HG03064 (cell line): ENCODE data around the gene VGLL4.
"Not testable (repeated sequence)": the region's sequence is repeated elsewhere in the genome, so short reads cannot be mapped to it uniquely, and the experiment has no call there.

ENCODE experiments used
- ATAC-seq: cut with Tn5 transposase; IDR thresholded peaks from one replicate; pipeline ENCODE4 v1.9.1; 2021; ENCODE audit warnings: low read depth; ENCODE audit not compliant: unreplicated experiment

The VGLL4 gene

GRCh38 chr3:11538581-11538980, 105.1 kb downstream of the VGLL4 start:
- ATAC-seq, result no peak

GRCh38 chr3:11536936-11537612, 106.6 kb downstream of the VGLL4 start:
- ATAC-seq, result no peak

- no peak for ATAC-seq
Observed at GRCh38 chr3:11536132-11536935, 107.4 kb downstream of the VGLL4 start.

- no peak for ATAC-seq
Observed at GRCh38 chr3:11535243-11535960, 108.3 kb downstream of the VGLL4 start.

- no peak for ATAC-seq
Observed at GRCh38 chr3:11534793-11535101, 109.0 kb downstream of the VGLL4 start.

GRCh38 chr3:11534011-11534792, 109.5 kb downstream of the VGLL4 start:
- no peak for ATAC-seq

- no peak for ATAC-seq
Observed at GRCh38 chr3:11532931-11533391, 110.8 kb downstream of the VGLL4 start.

GRCh38 chr3:11530153-11530721, 113.5 kb downstream of the VGLL4 start:
- no peak for ATAC-seq

GRCh38 chr3:11529281-11529680, 114.4 kb downstream of the VGLL4 start:
- no peak for ATAC-seq

- ATAC-seq, result not testable (repeated sequence)
Observed at GRCh38 chr3:11526121-11526520, 117.6 kb downstream of the VGLL4 start.

- no peak for ATAC-seq
Observed at GRCh38 chr3:11523572-11524101, 120.1 kb downstream of the VGLL4 start.

GRCh38 chr3:11522953-11523571, 120.7 kb downstream of the VGLL4 start:
- no peak for ATAC-seq

GRCh38 chr3:11522398-11522715, 121.4 kb downstream of the VGLL4 start:
- ATAC-seq, result no peak

- ATAC-seq, result no peak
Observed at GRCh38 chr3:11521167-11521566, 122.5 kb downstream of the VGLL4 start.

GRCh38 chr3:11517601-11518000, 126.1 kb downstream of the VGLL4 start:
- no peak for ATAC-seq

GRCh38 chr3:11514191-11514821, 129.4 kb downstream of the VGLL4 start:
- ATAC-seq, result no peak

- ATAC-seq, result no peak
Observed at GRCh38 chr3:11513817-11514135, 129.9 kb downstream of the VGLL4 start.

GRCh38 chr3:11513125-11513816, 130.4 kb downstream of the VGLL4 start:
- ATAC-seq, result not testable (repeated sequence)

- not testable (repeated sequence) for ATAC-seq
Observed at GRCh38 chr3:11511606-11512005, 132.1 kb downstream of the VGLL4 start.
